HPDE6-E6E7 (cell line): ENCODE results near the gene ADIPOR2.

Experiments used
- DNase-seq: peaks from one replicate; pipeline ENCODE4 v3.0.0; 2011; ENCODE audit warnings: missing footprints; ENCODE audit errors: extremely low spot score

The ADIPOR2 gene

GRCh38 chr12:1799051-1799881 lies 108.4 kb downstream of the ADIPOR2 start:
- DNase-seq = no peak

- no peak for DNase-seq
Measured at GRCh38 chr12:1799882-1800400, 109.1 kb downstream of the ADIPOR2 start.

- peak; percentile 42 for DNase-seq
Measured at GRCh38 chr12:1800401-1801302, 109.8 kb downstream of the ADIPOR2 start.

GRCh38 chr12:1801303-1801975 lies 110.6 kb downstream of the ADIPOR2 start:
- no peak for DNase-seq

- no peak for DNase-seq
Measured at GRCh38 chr12:1803736-1804135, 112.9 kb downstream of the ADIPOR2 start.

GRCh38 chr12:1804545-1805332 lies 113.9 kb downstream of the ADIPOR2 start:
- DNase-seq = peak; percentile 79

GRCh38 chr12:1805441-1806081 lies 114.7 kb downstream of the ADIPOR2 start:
- no peak for DNase-seq

GRCh38 chr12:1806301-1807086 lies 115.6 kb downstream of the ADIPOR2 start:
- no peak for DNase-seq

- no peak for DNase-seq
Measured at GRCh38 chr12:1807087-1807860, 116.4 kb downstream of the ADIPOR2 start.

- DNase-seq = no peak
Measured at GRCh38 chr12:1808036-1808797, 117.3 kb downstream of the ADIPOR2 start.

- no peak for DNase-seq
Measured at GRCh38 chr12:1808798-1809480, 118.1 kb downstream of the ADIPOR2 start.

- DNase-seq = no peak
Measured at GRCh38 chr12:1809591-1810190, 118.8 kb downstream of the ADIPOR2 start.

GRCh38 chr12:1810201-1810930 lies 119.5 kb downstream of the ADIPOR2 start:
- DNase-seq = no peak

- no peak for DNase-seq
Measured at GRCh38 chr12:1810931-1811280, 120.0 kb downstream of the ADIPOR2 start.

GRCh38 chr12:1811281-1811947 lies 120.5 kb downstream of the ADIPOR2 start:
- no peak for DNase-seq

- no peak for DNase-seq
Measured at GRCh38 chr12:1811948-1812291, 121.0 kb downstream of the ADIPOR2 start.
